NCI-H2107 (cell line): ENCODE data around the gene SENP7.
"Not testable (repeated sequence)": the region's sequence is repeated elsewhere in the genome, so short reads cannot be mapped to it uniquely, and the experiment has no call there.

ENCODE experiments used
- DNase-seq: peaks from one replicate; lab custom pipeline; 2025; lab: John Stamatoyannopoulos, UW

The SENP7 gene

GRCh38 chr3:101325393-101326134, 187.4 kb downstream of the SENP7 start:
- no peak for DNase-seq

GRCh38 chr3:101320475-101320874, 192.5 kb downstream of the SENP7 start, which contains the start of gene IMPG2:
TSS of gene IMPG2 (minus strand) at chr3:101320575. CDS start at chr3:101320372, 203 bp downstream.
- no peak for DNase-seq

GRCh38 chr3:101319531-101319930, 193.5 kb downstream of the SENP7 start:
- DNase-seq, result no peak

GRCh38 chr3:101312545-101312944, 200.5 kb downstream of the SENP7 start:
- no peak for DNase-seq

GRCh38 chr3:101311676-101312075, 201.3 kb downstream of the SENP7 start:
- no peak for DNase-seq

- DNase-seq, result no peak
Observed at GRCh38 chr3:101310978-101311375, 202.0 kb downstream of the SENP7 start.

GRCh38 chr3:101308147-101308772, 204.8 kb downstream of the SENP7 start:
- not testable (repeated sequence) for DNase-seq

- DNase-seq, result no peak
Observed at GRCh38 chr3:101303836-101304235, 209.2 kb downstream of the SENP7 start.

- DNase-seq, result no peak
Observed at GRCh38 chr3:101303089-101303731, 209.8 kb downstream of the SENP7 start.

GRCh38 chr3:101300073-101300472, 212.9 kb downstream of the SENP7 start:
- DNase-seq, result no peak

GRCh38 chr3:101292027-101292426, 221.0 kb downstream of the SENP7 start:
- DNase-seq, result no peak

GRCh38 chr3:101288294-101288693, 224.7 kb downstream of the SENP7 start:
- no peak for DNase-seq

GRCh38 chr3:101284757-101285156, 228.3 kb downstream of the SENP7 start:
- no peak for DNase-seq

GRCh38 chr3:101281521-101282030, 231.4 kb downstream of the SENP7 start:
- no peak for DNase-seq

- no peak for DNase-seq
Observed at GRCh38 chr3:101279765-101280385, 233.1 kb downstream of the SENP7 start.

GRCh38 chr3:101279162-101279561, 233.8 kb downstream of the SENP7 start:
- no peak for DNase-seq

GRCh38 chr3:101278727-101279126, 234.3 kb downstream of the SENP7 start:
- DNase-seq, result no peak
